ENCODE data around the gene MYH14.
"Not testable (repeated sequence)": the region's sequence is repeated elsewhere in the genome, so short reads cannot be mapped to it uniquely, and the experiment has no call there.

MYH14 gene

GRCh38 chr19:50333235-50333736 is 129.9 kb downstream of the MYH14 start:
- no peak for DNase-seq (ENCODE audit: low spot score)

DNA sequence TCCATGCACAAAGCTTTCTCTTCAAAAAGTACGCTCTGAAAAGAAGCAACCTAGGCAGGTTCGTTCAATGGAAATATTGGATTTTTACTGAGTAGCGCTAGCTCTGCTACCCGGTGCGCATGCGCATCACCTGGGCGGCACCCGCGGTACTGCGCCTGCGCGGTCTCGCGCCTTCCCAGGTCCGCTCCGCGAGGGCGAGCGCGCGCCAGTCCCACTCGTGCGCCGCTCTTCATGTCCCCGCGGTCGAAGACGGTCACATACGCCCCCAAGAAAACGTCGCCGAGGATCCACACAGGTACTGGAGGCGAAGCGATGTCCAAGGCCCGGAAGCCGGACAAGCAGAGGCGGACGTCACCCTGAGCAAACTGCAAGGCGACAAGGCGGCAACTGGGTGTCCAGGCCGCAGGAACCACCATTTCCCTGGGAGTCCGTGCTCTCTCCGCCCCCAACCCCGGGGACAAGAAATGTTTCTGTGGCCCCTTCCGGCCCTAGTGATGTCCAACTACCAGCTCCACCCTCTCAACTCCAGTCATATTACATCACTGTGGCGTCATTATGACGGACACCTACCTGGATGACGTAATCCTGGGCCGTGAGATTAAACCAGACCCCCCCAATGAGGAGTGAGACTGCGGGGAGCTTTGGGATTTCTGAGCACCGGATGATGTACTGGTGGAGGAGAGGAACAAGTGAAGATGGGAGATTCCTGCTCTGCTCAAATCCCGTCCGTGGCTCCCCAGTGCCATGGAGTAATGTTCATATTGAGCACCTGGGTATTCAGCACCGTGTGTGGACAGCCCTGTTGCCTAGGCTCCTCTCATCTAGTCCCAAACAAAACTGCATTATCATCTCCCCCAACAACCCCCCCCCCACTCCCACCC is 130.6 kb downstream of the MYH14 start:
- DNase-seq (ENCODE audit: low spot score): peak; percentile 98

DNA sequence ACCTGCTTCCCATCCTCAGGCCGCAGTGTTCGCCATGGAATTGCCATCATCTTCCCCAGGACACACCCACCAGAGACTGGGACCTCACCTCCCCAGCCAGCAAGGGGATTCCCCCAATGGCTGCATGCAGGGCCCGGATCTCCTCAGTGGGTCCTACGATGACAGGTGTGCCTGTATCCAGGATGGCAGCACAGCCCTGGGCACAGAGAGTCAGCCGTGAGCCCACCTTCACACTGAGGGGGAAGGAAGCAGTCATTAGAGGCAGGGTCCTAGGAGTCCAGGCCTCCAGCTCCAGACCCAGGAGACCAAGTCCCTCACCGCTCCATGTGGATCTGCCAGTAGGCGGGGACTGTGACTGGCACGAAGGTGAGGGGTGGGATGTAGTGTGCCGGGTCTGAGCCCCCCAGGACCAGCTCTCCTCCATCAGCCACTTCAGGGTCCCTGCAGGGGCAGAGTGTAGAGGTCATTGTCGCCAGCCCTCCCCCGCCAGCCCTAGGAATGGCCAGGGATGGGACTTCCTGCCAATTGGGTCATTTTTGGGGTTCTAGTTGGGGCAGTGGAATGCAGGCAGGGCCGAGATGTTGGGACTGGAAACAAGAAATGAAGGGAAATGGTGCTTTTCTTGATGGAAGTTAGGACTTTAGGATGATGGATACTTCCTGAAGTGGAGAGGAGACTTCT is 131.5 kb downstream of the MYH14 start:
- no peak for DNase-seq (ENCODE audit: low spot score)

DNA sequence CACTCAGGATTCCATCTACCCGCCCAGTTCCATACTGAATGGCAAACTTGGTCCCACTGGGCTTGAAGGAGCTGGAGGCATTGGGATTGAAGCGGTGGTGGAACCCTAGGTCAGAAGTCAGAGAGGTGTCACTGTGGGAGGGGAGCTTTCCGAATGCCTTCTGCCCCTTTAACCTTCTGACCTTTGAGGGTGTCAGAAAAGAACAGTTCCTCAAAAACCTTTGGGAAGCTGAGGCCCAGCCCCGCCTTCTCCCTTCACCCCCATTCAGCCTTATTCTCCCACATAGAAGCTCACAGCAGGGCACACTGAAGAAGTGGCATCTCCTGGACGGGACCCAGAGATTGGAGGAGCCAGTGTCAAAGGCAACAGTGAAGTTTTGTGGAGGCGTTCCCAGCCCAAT is 133.6 kb downstream of the MYH14 start:
- DNase-seq (ENCODE audit: low spot score): not testable (repeated sequence)

- no peak for DNase-seq (ENCODE audit: low spot score)
Observed at GRCh38 chr19:50340331-50340730, 136.9 kb downstream of the MYH14 start.

DNA sequence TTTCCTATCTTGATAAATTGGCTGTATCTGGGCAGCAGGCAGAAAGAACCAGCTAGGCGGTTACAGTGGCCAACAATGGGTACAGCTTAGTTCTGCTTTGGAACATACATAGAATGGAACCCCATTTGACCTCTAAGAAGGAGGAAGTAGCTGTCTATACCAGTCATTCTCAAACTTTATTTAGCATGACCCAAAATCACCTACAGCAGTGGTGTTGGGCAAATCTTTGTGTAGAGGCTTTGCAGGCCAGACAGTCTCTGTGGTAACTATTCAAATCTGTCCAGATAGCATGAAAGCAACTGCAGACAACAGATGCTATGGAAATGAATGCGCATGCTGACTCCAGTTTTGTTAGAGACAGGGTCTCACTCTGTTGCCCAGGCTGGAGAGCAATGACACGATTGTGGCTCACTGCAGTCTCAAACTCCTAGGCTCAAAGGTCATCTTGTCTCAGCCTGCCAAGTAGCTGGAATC is 137.7 kb downstream of the MYH14 start:
- no peak for DNase-seq (ENCODE audit: low spot score)

- no peak for DNase-seq (ENCODE audit: low spot score)
Observed at GRCh38 chr19:50344661-50345318, 141.4 kb downstream of the MYH14 start.

GRCh38 chr19:50347089-50347581 is 143.7 kb downstream of the MYH14 start:
- DNase-seq (ENCODE audit: low spot score): not testable (repeated sequence)

DNA sequence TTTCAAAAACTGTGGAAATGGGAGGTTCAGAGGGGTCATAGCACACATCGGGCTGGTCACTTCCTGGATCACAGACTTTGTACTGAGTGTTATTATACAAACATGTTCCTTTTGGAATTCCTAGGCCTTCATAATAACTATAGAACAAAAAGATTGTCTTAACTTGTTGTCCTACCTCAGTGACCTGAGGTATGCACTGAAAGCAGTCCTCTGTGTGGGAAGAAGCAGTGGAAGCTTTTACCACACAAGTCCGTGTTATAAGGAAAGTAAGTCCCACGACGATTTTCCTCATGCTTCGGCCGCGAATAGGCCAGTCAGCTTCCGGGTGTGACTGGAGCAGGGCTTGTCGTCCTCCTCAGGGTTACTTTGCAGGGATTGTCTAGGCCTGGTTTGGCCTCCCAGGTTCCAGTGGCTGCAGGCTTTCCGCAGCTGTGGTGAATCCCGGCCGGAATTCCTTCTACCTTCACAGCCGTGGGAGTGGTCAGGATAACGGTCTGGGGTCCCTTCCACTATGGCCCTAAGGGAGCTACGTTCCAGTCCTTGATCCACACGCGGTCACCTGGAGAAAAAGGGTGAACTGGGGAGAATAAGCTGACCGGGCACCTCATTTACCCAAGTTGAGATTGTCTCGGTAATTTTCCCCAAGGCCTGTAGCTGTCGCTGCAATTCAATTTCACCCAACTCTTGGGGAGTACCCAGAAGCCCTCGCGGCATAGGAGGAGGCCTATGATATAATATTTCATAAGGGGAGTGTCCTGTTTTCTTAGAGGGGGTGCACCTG is 146.0 kb downstream of the MYH14 start:
- DNase-seq (ENCODE audit: low spot score): no peak

- DNase-seq (ENCODE audit: low spot score): no peak
Observed at GRCh38 chr19:50352242-50352641, 148.8 kb downstream of the MYH14 start.

GRCh38 chr19:50353487-50353880 is 150.1 kb downstream of the MYH14 start:
- DNase-seq (ENCODE audit: low spot score): not testable (repeated sequence)

DNA sequence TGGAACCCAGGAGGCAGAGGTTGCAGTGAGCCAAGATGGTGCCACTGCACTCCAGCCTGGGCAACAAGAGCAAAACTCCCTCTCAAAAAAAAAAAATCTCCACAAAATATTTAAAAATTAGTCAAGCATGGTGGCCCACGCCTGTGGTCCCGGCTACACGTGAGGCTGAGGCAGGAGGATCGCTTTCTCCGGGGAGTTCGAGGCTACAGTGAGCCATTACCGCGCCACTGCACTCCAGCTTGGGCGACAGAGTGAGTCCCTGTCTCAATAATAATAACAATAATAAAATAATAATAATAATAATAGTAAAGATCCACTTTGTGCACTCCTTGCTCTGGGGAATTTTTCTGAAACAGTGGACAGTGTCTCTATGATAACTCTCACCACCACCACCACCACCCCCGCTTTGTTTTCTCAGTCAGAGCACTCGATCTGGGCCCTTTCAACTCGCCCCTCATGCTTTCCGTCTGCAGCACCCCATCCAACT is 153.3 kb downstream of the MYH14 start:
- no peak for DNase-seq (ENCODE audit: low spot score)

DNA sequence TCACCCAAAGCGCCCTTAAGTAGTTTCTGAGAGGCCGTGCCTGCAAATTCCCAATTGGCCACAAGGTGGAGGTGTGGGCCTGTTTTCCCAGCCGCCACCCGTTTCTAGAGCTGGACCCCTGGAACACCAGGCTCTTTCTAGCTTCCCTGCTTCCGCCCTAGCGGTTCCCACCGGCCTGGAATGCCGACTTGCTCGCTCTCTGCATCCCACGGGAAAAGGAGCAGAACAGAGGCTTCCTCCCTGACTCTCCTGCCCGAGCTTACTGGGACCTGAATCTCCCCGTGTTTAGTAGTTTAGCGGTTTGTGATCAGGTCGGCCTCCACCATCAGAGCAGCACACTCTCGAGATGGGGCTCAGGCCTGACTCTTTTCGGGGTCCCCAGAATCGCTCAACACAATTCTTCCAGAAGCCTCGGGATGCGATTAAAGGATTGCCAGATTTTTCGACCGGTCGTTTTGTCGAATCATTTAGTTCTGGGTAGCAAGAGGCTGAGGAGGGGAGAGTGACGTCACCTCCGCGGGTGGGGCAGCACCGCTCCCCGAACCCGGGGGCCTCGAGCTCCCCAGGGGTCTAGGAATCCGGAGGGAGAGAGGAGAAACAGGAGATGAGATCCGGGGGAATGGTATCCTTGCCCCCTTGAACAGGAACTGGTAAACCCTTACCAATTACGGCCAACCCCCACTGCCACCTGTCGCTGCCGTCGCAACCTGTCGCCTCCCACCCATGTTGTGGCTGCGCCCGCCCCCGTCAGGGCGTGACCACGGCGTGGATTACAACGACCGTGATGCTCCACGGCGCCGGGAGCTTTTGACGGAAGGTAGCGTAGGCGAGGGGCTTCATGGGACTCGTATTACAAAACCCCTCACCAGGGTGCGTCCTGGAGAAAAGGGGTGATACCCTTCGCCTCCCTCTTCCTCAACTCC is 154.0 kb downstream of the MYH14 start:
- peak; percentile 38 for DNase-seq (ENCODE audit: low spot score)

DNA sequence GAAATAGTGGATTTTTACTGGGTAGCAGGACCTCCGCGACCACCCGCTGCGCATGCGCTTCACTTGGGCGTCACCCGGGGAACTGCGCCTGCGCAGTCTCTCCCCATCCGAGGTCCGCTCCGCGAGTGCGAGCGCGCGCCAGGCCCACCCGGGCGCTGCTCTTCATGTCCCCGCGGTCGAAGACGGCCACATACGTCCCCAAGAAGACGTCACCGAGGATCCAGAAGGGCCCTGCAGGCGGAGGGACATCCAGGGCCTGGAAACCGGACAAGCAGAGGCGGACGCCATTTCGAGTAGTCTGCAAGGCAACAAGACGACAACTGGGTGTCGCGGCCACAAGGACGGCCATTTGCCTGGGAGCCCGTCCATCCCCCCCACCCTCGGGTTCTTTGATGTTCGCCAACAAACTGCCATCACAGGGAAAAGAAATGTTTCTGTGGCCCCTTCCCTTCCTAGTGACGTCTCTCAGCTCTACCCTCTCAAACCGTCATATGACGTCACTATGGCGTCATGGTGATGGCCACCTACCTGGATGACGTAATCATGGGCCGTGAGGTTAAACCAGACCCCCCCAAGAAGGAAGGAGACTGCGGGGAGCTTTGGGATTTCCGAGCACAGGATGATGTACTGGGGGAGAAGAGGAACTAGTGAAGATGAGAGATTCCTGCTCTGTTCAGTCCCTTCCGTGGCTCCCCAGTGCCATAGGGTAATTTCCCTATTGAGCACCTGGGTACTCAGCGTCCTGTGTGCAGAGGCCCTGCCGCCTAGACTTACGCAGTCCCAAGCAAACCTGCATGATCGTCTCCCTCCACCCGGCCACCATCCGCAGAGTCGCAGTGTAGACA is 155.3 kb downstream of the MYH14 start:
- DNase-seq (ENCODE audit: low spot score): peak; percentile 91

GRCh38 chr19:50359328-50359818 is 156.0 kb downstream of the MYH14 start:
- no peak for DNase-seq (ENCODE audit: low spot score)

All from AG08395 (cell line).